GM19035 (cell line): Measurements from ENCODE around the gene NDUFS2.
"Not testable (repeated sequence)": the region's sequence is repeated elsewhere in the genome, so short reads cannot be mapped to it uniquely, and the experiment has no call there.

Source experiments
- ATAC-seq: cut with Tn5 transposase; IDR thresholded peaks from one replicate; pipeline ENCODE4 v1.9.1; 2021; ENCODE audit not compliant: unreplicated experiment

The NDUFS2 gene

DNA sequence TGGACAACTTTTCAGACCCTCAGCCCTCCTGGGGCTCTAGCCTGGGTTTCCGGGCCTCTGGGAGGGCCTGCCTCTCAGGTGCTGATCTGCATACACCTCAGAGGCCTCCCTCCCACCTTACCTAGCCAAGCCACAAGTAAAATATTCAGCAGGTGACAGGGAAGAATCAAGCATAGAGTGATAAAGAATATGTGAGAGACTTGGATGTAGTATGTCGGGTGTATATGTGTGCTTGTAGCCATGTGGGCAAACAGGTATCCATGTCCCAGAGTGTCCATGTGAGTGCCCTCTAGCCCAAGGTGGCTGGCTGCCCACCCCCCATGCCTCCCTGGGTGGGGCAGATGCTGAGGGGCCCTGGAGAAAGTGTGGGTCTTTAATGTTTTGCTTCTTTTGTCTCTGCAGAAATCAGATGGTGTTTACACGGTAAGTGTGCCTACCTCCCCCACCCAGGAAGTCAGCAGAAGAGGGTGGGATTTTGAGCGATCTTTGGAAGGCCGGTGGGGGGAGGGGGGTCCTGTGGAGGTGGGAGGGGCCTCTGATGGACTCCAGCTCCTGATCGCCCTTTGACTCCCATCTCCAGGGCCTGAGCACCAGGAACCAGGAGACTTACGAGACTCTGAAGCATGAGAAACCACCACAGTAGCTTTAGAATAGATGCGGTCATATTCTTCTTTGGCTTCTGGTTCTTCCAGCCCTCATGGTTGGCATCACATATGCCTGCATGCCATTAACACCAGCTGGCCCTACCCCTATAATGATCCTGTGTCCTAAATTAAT is 16.3 kb downstream of the NDUFS2 start:
- ATAC-seq: no peak

DNA sequence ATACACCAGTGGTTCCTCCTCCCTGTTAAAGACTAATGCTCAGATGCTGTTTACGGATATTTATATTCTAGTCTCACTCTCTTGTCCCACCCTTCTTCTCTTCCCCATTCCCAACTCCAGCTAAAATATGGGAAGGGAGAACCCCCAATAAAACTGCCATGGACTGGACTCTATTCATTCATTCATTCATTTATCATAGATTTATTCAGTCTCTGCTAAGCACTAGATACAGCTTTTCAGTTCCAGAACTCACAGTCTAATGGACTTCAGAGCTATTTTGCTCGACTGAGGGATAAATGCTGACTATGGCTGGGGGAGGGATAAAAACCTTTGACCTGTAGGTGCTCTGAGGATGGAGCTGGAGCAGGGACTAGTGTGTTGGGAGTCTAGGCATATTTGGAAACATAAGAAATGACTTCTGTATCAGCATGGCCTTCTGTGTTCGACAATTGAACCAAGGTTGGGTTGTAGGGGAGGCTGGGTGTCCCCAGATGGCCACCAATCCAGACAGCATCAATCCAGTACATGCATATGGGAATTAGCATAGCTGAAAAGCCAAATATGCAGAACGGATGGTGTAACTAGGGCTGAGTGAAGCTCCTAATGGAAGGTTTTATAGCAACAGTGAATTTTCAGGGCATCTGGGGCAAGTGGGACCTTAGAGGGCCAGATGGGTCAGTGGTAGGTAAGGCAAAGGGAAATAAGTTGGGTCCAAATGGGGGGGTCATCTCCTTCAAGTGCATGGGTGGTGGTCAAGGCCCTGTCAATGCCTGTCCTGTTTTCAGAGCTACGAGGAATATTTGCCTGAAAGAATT is 17.1 kb downstream of the NDUFS2 start:
- ATAC-seq: no peak

DNA sequence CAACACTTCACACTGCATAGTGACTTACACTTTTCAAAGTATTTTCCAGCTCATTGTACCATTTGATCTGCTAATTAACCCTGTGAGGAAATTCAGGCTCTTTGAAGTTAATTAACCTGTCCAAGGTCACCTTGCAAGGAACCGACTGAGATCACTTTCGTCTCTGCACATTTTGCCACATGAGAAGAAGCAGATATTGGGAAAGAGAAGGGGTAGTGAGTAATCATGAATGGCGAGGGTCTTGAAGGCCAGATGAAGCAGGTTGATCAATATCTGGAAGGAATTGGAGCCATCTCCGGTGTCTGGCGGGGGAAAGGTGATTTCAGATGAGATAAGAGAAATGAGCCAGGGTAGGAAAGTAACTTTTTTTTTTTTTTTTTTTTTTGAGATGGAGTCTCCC is 17.8 kb downstream of the NDUFS2 start:
- ATAC-seq: no peak

DNA sequence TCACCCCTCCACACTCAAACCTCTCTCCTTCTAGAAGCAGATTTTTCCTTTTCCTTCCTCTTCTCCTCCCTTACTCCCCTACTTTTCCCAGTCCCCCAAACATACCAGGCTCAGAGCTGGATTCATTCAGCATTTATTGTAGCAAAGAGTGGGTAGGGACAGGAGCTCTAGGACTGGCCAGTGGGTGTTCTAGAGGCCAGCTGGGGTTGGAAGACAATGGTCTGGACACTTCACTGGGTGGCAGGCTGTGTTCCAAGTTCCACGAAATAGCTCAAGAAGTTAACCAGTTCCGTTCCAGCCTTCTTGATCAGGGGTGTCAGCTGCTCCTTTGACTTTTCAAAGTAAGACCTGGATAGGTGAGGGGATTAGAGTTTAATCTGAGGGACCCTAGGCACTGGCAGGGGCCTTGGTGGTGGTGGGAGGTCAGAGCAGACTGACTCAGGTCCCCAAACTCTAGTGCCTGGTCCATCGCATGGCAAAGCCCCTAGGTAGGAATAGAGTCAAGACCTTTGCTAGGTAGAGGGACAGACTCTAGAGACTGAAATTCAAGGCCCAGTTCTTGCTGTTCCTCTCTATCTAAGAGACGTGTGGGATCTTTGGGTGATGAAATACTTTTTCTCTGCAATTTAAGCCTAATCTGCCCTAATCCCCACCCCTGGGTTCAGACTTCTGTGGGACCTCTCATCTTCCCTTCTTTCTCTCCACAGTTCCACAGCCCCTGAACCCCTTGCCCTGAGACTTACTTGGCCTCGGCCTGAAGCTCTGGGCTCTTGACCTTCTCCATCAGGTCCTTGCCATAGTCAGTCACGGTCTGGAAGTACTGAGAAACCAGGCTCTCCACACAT is 20.2 kb downstream of the NDUFS2 start:
- no peak for ATAC-seq

DNA sequence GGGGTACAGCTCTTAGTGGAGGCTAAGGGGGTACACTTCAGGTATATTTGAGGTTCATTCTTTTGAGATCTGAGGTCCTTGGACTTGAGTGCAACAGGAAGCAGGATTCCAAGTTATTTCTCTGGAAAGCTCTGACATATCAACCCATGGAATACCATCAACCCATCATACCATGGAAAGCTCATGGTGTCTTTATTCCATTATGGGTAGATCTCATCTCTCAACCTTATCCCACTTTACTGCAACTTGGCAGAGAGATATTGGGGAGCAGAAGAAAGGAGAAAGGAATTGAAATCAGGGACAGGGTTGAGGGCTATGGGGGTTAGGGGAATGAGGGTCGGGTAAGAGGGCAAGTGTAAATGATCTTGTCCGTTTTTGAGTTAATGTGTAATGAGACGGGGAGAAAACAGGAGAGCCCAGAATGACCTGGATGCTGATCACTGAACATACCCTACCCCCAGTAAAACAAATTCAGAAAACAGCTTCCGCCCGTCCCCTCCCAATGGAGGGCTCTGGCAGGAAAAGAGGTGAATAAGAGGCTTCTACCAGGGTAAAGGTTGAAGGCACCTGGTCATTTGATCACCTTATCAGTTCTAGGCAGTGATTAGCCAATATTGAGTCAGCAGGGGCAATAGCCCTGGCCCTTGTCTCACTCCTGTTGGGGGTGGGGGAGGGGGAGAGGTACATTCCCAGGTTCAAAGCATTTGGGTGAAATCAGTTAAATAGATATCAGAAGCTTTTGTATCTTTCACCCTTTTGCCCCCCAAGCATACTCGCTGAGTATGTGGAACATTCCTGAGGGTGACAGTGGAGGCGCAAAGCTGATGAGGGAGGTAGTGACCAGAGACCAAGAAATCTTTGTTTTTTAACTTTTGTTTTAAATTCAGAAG is 21.9 kb downstream of the NDUFS2 start:
- no peak for ATAC-seq

DNA sequence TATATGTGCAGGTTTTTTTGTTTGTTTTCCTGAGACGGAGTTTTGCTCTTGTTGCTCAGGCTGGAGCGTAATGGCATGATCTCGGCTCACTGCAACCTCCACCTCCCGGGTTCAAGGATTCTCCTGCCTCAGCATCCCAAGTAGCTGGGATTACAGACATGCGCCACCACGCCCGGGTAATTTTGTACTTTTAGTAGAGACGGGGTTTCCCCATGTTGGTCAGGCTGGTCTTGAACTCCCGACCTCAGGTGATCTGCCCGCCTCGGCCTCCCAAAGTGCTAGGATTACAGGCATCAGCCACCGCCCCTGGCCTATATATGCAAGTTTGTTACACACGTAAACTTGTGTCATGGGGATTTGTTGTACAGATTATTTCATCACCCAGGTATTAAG is 22.5 kb downstream of the NDUFS2 start:
- not testable (repeated sequence) for ATAC-seq

DNA sequence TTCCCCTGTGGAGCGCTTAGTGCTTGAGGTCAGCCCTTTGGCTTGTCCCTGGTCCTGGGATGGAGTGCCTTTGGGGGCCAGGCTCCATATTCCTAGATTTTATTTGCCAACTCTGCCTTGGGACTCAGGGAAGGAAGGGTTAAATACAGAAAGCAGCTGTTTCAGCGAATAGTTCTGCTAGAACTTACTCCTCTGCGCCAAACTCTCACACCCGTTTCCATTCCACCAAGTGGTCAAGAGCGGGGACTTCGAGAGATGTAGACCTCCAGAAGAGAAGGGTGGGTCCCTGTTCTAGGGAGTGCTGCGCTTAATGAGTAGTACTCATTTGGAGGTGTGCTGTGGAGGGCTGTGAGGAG is 23.0 kb downstream of the NDUFS2 start:
- no peak for ATAC-seq

DNA sequence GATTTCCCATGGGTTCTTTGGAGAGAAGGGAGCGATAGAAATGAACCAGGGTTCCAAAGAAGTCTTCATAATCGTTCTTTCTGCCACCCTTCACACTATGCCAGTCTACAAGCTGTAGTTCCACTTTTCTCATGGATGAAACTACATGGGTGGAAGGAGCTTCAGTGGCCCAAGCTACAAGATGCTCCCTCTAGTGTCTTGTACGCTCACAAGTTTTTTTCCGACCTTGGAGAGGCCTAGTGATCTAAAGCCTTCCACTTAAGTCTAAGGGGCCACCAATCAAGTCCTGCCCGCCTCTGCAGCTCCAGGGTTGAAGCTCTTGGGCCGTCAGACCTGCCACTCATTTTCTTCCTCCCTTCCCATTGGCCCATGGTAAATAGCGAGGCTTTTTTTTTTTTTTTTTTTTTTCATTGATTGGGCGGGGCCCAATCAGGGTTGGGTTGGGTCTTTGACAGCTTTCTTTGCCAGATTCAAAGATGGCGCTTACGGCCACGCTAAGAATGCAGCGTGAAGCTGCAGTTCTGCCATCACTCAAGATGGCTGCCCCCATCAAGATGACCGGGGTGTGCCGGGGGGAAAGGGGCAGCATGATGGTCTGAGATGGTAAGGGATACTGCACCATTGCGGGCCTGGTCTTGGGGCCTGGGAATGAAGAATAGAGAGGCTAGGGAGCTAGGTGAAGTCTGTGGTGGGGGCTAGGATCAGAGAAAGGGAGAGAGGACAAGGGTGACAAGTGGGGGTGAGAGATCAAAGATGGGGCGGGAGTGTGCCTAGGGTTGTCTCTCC is 23.6 kb downstream of the NDUFS2 start, which contains the start of gene TOMM40L:
Gene TOMM40L, plus strand, starts transcription at position 527 of the 786 bp plus-strand sequence. CDS start 430 bp downstream, outside the sequence.
- ATAC-seq: peak; percentile 97

DNA sequence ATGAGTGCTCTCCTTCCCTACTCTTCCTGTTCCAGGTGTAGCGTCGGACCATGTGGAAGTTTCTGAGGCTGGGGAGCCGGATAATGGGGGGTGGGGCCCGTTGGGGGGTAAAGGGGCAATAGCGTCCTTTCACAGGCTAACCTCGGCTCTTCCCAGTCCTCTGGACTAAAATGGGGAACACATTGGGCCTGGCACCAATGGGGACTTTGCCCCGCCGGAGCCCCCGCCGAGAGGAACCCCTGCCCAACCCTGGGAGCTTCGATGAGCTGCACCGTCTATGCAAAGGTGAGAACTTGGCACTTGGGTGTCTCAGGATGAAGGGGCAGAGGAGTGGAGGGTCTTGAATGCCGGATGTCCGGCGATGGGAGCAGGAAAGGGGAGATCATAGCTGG is 24.1 kb downstream of the NDUFS2 start:
- ATAC-seq: no peak

DNA sequence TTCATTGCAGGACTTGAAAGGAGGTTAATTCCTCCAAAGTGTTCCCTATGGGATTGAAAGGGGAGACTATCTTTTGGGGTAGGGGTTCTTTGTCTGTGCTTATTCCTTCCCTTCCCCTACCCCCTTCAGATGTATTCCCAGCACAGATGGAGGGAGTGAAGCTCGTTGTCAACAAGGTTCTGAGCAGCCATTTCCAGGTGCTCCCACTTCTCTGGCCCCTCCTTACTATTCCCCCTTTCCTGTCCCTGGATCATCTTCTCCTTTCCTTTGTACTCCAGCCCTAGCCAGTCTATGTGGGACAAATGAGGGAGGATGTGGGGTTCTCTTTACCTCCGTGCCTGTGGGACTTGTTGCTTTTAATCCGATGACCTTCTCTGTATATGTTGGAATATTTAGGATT is 24.6 kb downstream of the NDUFS2 start:
- no peak for ATAC-seq

DNA sequence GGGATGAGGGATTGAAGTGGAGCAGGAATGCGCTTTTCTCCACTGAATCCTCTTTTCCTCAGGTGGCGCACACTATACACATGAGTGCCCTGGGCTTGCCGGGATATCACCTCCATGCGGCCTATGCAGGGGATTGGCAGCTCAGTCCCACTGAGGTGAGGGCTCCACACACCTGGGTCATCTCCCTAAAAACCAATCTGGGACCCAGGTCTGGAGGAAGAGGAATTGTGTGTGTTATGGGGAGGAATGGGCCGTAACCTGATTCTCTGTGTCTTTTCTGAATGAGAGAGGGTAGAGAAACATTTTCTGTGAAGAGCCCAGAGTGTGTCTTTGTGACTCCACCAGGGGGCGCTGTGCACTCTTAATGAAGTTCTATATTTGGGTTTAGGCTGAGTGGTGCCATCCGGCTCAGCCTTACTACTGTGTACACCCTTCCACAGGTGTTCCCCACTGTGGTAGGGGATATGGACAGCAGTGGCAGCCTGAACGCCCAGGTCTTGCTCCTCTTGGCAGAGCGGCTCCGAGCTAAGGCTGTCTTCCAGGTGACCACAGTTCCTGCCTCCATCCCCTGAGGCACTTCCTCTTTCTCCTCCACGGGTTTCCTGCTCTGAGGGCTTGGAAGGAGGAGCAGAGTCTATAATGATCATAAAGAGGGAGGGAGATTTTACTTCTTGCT is 25.2 kb downstream of the NDUFS2 start:
- peak; percentile 42 for ATAC-seq

DNA sequence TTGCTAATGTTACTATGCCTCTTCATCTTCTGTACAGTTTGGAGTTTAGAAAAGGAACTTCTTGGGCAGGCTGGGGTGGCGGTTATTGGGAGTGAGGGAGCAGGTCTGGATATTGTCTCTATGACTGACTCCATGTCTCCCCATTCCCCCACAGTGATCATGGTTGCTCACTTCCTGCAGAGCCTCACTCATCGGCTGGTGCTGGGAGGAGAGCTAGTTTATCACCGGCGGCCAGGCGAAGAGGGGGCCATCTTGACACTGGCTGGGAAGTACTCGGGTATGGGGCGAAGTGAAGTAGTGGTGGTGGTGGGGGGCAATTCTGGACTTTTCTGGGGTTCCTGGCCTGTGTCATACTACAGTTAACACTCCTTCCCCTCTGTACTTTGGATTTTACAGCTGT is 25.9 kb downstream of the NDUFS2 start:
- ATAC-seq: no peak

DNA sequence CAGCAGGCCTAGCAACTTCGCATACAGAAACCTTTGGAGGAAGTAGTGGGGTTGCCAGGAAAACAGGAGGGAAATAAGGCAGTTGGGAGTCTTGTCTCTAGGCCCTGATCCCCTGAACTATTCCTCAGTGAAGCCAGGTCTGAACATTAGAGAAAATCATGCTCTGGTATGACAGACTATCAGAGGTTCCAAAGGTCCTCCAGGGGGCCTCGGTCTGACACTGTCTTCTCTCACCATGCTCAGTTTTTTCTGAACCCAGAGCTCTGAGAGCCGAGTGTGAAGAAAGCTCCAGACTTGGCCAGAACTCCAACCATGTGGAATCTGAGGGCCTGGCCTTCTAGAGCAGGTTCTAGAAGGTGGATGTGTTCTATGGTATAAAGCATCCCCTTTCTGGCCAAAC is 27.7 kb downstream of the NDUFS2 start:
- no peak for ATAC-seq

DNA sequence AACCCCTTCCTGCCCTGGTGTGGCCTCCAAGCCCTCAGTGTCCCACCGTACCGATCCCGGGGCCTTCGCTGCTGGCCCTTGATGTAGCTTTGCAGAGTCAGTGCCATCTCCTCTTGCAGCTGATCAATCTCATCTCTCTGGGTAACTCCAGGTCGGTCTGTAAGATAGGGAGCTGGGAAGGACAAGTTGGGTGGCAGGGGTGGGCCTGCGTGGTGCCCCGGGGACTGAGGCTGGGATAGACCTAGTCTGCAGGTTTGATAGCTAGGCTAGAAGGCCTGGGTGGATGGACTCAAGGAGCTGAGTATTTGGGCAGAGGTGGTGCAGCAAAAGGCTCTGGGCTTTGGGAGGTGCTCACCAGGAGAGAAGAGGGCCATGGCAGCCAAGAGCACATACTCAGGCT is 28.6 kb downstream of the NDUFS2 start:
- no peak for ATAC-seq

DNA sequence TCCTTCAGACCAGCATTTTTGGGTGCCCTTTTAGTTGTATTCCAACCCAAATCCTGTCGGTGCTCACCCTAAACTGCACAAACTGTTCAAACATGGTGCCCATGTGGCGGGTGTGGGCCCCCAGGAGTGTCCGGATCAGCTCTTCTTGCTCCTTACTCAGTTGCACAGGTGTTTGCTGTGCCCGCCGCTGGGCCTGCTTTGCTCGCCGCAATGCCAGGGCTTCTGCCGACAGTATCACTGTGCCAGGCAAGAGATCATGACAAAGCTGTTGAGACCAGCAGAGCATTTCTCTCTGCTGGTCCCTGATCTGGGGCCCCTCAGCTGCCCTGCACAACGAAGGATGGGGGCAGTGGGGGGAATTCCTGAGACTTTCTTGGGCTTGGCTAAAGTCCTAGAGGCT is 30.9 kb downstream of the NDUFS2 start:
- no peak for ATAC-seq

DNA sequence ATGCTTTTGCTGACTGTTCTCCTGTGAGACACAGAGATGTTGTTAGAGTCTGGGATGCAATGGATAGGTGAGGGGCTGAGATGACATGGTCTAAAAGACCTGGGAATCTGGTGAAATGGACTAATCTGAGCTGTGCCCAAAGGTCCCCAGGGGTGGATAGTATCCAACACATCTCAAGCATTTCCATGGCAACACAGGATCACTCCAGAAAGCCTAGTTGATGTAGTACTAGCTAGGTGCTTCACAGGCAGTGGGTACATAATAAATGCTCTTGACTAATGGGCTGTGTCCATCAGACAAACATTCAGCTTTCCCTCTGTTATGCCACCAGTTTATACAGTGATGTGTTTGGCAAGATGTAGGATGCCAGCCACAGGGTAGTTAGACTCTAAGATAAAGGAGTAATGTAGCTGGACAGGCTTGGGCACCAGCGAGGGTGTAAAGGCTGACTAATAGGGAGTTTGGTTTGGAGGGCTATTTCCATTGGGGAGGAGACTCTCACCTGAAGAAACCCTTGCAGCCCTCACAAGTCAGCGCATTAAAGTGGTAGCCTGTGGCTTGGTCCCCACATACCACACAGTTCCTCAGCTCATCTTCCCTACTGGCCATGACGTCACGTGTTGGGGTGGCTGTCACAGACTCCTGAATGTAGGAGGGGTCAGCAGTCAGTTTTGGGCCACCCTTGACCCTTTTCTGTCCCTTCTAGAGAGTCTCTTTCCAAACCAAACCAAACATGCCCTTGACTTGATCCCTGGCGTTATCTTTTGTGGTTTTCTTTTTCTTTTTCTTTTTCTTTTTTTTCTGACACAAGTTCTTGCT is 34.0 kb downstream of the NDUFS2 start:
- ATAC-seq: no peak

DNA sequence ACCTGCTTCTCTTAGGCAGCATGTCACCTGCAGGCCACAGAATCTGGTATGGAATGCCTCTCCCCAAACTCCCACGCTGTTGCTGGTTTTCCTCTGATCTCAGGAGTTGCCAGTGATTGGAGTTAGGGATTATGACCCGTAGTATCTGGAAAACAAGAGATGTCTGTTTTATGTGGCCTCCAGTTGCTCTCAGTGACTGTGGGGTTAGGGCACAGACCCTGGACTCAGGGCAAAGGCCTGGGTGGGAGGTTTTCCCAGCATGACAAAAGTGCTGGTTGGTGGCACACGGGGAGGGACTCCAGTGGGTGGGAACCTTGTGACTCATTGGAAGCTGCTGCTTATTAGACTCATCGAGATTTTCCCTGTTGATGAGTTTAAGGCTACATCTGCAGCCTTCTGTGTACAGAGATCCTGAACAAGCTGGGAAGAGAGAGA is 35.9 kb downstream of the NDUFS2 start, which contains the start of gene NR1I3:
Gene NR1I3, minus strand, starts transcription at position 165 of the 435 bp plus-strand sequence. CDS start 1,638 bp downstream, outside the sequence.
- ATAC-seq: no peak

DNA sequence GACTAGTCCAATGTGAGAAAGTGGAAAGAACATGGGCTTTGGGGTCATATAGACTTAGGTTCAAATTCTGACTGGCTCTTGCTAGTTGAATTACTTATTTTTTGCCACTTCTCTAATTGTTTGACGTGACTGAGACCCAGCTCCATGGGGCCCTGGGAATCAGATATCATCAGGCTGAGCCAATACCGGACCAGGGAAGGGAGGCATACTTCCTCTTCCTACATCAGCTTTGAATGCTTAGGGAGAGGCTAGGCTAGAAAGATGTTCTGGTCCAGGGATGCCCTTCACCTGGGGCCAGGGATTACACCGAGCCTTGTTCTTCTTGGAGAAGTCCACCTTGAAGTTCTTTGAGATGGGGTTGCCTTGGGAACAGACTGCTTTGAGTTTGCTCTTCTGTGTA is 39.5 kb downstream of the NDUFS2 start:
- ATAC-seq: no peak
